ENCODE data around the gene MTMR10. TPM values are rescaled to one million over a fixed set of nuclear protein-coding genes. Genes with fewer than 3 reads are reported as not detected.

MTMR10 gene
- total RNA-seq, 2 experiments from 2014 or later = 10.1 to 17.6 TPM

- intact Hi-C loops (cut with DNase I, micrococcal nuclease) = no loop called here
- ChIA-PET POLR2A (no interaction called here), CTCF (no interaction called here)
- ATAC-seq = no peak
- peaks cover 8% of the 10 kb centered on the region for H3K36me3 Mint-ChIP-seq (ENCODE audit: low read depth)
- H3K27ac Mint-ChIP-seq = no peak overlapping the region
- H3K9me3 Mint-ChIP-seq (ENCODE audit: low read depth) = peaks cover 13% of the 10 kb centered on the region
- H3K4me3 Mint-ChIP-seq = no peak overlapping the region
- DNase-seq = no peak
- peaks cover 15% of the 10 kb centered on the region for H3K4me1 Mint-ChIP-seq
- H3K27me3 Mint-ChIP-seq = peaks cover 2% of the 10 kb centered on the region
Measured at GRCh38 chr15:31010036-31010435, 18.6 kb upstream of the MTMR10 start.

GRCh38 chr15:31005660-31006059, 14.2 kb upstream of the MTMR10 start:
- ChIA-PET CTCF (interaction anchor here (0.9 to 1.0 kb wide), 3 partner anchors 8 to 124 kb away, joined by 3 to 4 read pairs (median 3); no protein-coding TSS in a partner anchor), POLR2A (no interaction called here)
- DNase-seq (no peak), ATAC-seq (no peak)
- intact Hi-C loops (cut with DNase I, micrococcal nuclease) = no loop called here
- Mint-ChIP-seq H3K4me3 (no peak overlapping the region), H3K4me1 (peaks cover 4% of the 10 kb centered on the region), H3K36me3 (ENCODE audit: low read depth) (no peaks in the 10 kb centered on the region), H3K27ac (no peak overlapping the region), H3K27me3 (peaks cover 15% of the 10 kb centered on the region), H3K9me3 (ENCODE audit: low read depth) (no peaks in the 10 kb centered on the region)

- Mint-ChIP-seq H3K36me3 (ENCODE audit: low read depth) (no peaks in the 10 kb centered on the region), H3K9me3 (ENCODE audit: low read depth) (no peaks in the 10 kb centered on the region), H3K4me1 (peaks cover 4% of the 10 kb centered on the region), H3K4me3 (no peak overlapping the region), H3K27ac (no peak overlapping the region), H3K27me3 (peaks cover 15% of the 10 kb centered on the region)
- intact Hi-C loops (cut with DNase I, micrococcal nuclease) = no loop called here
- CTCF ChIA-PET = no interaction called here
- POLR2A ChIA-PET = no interaction called here
- peak; percentile 39 for ATAC-seq
- no peak for DNase-seq
Measured at GRCh38 chr15:31004220-31004733, 12.8 kb upstream of the MTMR10 start.

- H3K4me1 Mint-ChIP-seq = peaks cover 4% of the 10 kb centered on the region
- no peaks in the 10 kb centered on the region for H3K36me3 Mint-ChIP-seq (ENCODE audit: low read depth)
- H3K27ac Mint-ChIP-seq = no peak overlapping the region
- ChIA-PET POLR2A (no interaction called here), CTCF (no interaction called here)
- H3K27me3 Mint-ChIP-seq = peaks cover 16% of the 10 kb centered on the region
- no peak for ATAC-seq
- peaks cover 2% of the 10 kb centered on the region for H3K9me3 Mint-ChIP-seq (ENCODE audit: low read depth)
- DNase-seq = no peak
- no peak overlapping the region for H3K4me3 Mint-ChIP-seq
- intact Hi-C loops (cut with DNase I, micrococcal nuclease) = no loop called here
Measured at GRCh38 chr15:31001702-31002101, 10.3 kb upstream of the MTMR10 start.

GRCh38 chr15:30999729-31000128, 8.3 kb upstream of the MTMR10 start:
- intact Hi-C loops (cut with DNase I, micrococcal nuclease) = loop anchor here in 1 of 2 experiments (10.0 kb wide), 1 partner anchor 485 kb away; no protein-coding TSS in a partner anchor
- Mint-ChIP-seq H3K4me1 (peaks cover 6% of the 10 kb centered on the region), H3K9me3 (ENCODE audit: low read depth) (peaks cover 2% of the 10 kb centered on the region), H3K36me3 (ENCODE audit: low read depth) (no peaks in the 10 kb centered on the region), H3K4me3 (no peak overlapping the region), H3K27ac (no peak overlapping the region), H3K27me3 (peaks cover 15% of the 10 kb centered on the region)
- DNase-seq (no peak), ATAC-seq (no peak)
- ChIA-PET CTCF (no interaction called here), POLR2A (no interaction called here)

GRCh38 chr15:30997270-30997669, 5.8 kb upstream of the MTMR10 start:
- DNase-seq = no peak
- Mint-ChIP-seq H3K4me1 (peaks cover 4% of the 10 kb centered on the region), H3K36me3 (ENCODE audit: low read depth) (no peaks in the 10 kb centered on the region), H3K27ac (no peak overlapping the region), H3K27me3 (peaks cover 4% of the 10 kb centered on the region), H3K4me3 (no peak overlapping the region), H3K9me3 (ENCODE audit: low read depth) (peaks cover 2% of the 10 kb centered on the region)
- no peak for ATAC-seq
- intact Hi-C loops (cut with DNase I, micrococcal nuclease) = loop anchor here in 1 of 2 experiments (10.0 kb wide), 1 partner anchor 488 kb away; no protein-coding TSS in a partner anchor
- POLR2A ChIA-PET = no interaction called here
- CTCF ChIA-PET = no interaction called here

- Mint-ChIP-seq H3K27me3 (peaks cover 2% of the 10 kb centered on the region), H3K9me3 (ENCODE audit: low read depth) (peaks cover under 1% of the 10 kb centered on the region), H3K4me3 (peak overlapping the region; percentile 84), H3K36me3 (ENCODE audit: low read depth) (peaks cover 5% of the 10 kb centered on the region), H3K4me1 (peaks cover 23% of the 10 kb centered on the region), H3K27ac (peak overlapping the region; percentile 78)
- DNase-seq (peak; percentile 14), ATAC-seq (no peak)
- POLR2A ChIA-PET = interaction anchor here (0.8 kb wide), 1 partner anchor 137 kb away, joined by 4 read pairs; no protein-coding TSS in a partner anchor
- CTCF ChIA-PET = interaction anchor here (1.1 kb wide), 1 partner anchor 137 kb away, joined by 4 read pairs; no protein-coding TSS in a partner anchor
- intact Hi-C loops (cut with DNase I, micrococcal nuclease) = loop anchor here in 1 of 2 experiments (10.0 kb wide), 1 partner anchor 492 kb away; no protein-coding TSS in a partner anchor
Measured at GRCh38 chr15:30992249-30992864, 929 bp upstream of the MTMR10 start.

GRCh38 chr15:30990446-30991254, 778 bp downstream of the MTMR10 start:
- ATAC-seq = no peak
- Mint-ChIP-seq H3K27ac (peak overlapping the region; percentile 84), H3K4me3 (peak overlapping the region; percentile 95), H3K9me3 (ENCODE audit: low read depth) (no peaks in the 10 kb centered on the region), H3K27me3 (no peaks in the 10 kb centered on the region), H3K4me1 (peaks cover 30% of the 10 kb centered on the region), H3K36me3 (ENCODE audit: low read depth) (peaks cover 12% of the 10 kb centered on the region)
- DNase-seq = no peak
- intact Hi-C loops (cut with DNase I, micrococcal nuclease) = loop anchor here (1.0 to 10.0 kb wide), 6 partner anchors 87 to 880 kb away; partner anchors contain the start of genes FAN1 (in 1 of the 2), KLF13 (in 1 of the 2) and OTUD7A (in 1 of the 2)
- CTCF ChIA-PET = interaction anchor here (1.6 kb wide), 1 partner anchor 8 kb away, joined by 5 read pairs; no protein-coding TSS in a partner anchor
- POLR2A ChIA-PET = interaction anchor here (1.0 kb wide), 1 partner anchor 8 kb away, joined by 4 read pairs; no protein-coding TSS in a partner anchor

GRCh38 chr15:30990036-30990435, 1.4 kb downstream of the MTMR10 start:
- intact Hi-C loops (cut with DNase I, micrococcal nuclease) = loop anchor here (2.0 to 10.0 kb wide), 3 partner anchors 493 to 881 kb away; partner anchors contain the start of gene OTUD7A (in 1 of the 2)
- H3K9me3 Mint-ChIP-seq (ENCODE audit: low read depth) = no peaks in the 10 kb centered on the region
- POLR2A ChIA-PET = no interaction called here
- peaks cover 33% of the 10 kb centered on the region for H3K4me1 Mint-ChIP-seq
- ATAC-seq (no peak), DNase-seq (no peak)
- CTCF ChIA-PET = interaction anchor here (0.6 kb wide), 1 partner anchor 15 kb away, joined by 3 read pairs; no protein-coding TSS in a partner anchor
- peak overlapping the region; percentile 84 for H3K27ac Mint-ChIP-seq
- H3K27me3 Mint-ChIP-seq = no peaks in the 10 kb centered on the region
- H3K36me3 Mint-ChIP-seq (ENCODE audit: low read depth) = peaks cover 12% of the 10 kb centered on the region
- peak overlapping the region; percentile 95 for H3K4me3 Mint-ChIP-seq

- peaks cover 20% of the 10 kb centered on the region for H3K36me3 Mint-ChIP-seq (ENCODE audit: low read depth)
- POLR2A ChIA-PET = interaction anchor here (0.6 kb wide), 1 partner anchor 76 kb away, joined by 3 read pairs; no protein-coding TSS in a partner anchor
Measured at GRCh38 chr15:30985081-30985531, 6.3 kb downstream of the MTMR10 start.

GRCh38 chr15:30984542-30984941, 6.9 kb downstream of the MTMR10 start:
- no peaks in the 10 kb centered on the region for H3K9me3 Mint-ChIP-seq (ENCODE audit: low read depth)
- no peak for DNase-seq
- ATAC-seq = no peak
- peaks cover 24% of the 10 kb centered on the region for H3K36me3 Mint-ChIP-seq (ENCODE audit: low read depth)
- ChIA-PET POLR2A (interaction anchor here (0.6 kb wide), 1 partner anchor 76 kb away, joined by 3 read pairs; no protein-coding TSS in a partner anchor), CTCF (interaction anchor here (1.0 to 1.1 kb wide), 2 partner anchors 11 to 125 kb away, joined by 3 read pairs; no protein-coding TSS in a partner anchor)
- intact Hi-C loops (cut with DNase I, micrococcal nuclease) = no loop called here
- peaks cover 36% of the 10 kb centered on the region for H3K4me1 Mint-ChIP-seq
- H3K4me3 Mint-ChIP-seq = no peak overlapping the region
- no peaks in the 10 kb centered on the region for H3K27me3 Mint-ChIP-seq
- H3K27ac Mint-ChIP-seq = no peak overlapping the region

More at GRCh38 chr15:30985081-30985531, 6.3 kb downstream of the MTMR10 start:
- DNase-seq = no peak
- Mint-ChIP-seq H3K4me3 (no peak overlapping the region), H3K27ac (no peak overlapping the region), H3K4me1 (peaks cover 37% of the 10 kb centered on the region), H3K27me3 (no peaks in the 10 kb centered on the region), H3K9me3 (ENCODE audit: low read depth) (no peaks in the 10 kb centered on the region)
- no peak for ATAC-seq
- CTCF ChIA-PET = interaction anchor here (0.6 to 1.1 kb wide), 3 partner anchors 11 to 54 kb away, joined by 3 read pairs; no protein-coding TSS in a partner anchor
- intact Hi-C loops (cut with DNase I, micrococcal nuclease) = no loop called here

Measured in activated CD4-positive, alpha-beta T cell treated with anti-CD3 and anti-CD28 coated beads for 36 hours (primary cell).